GM13976 (cell line): ENCODE results near the gene WRAP73.

Experiments used
- DNase-seq: peaks from one replicate; pipeline ENCODE4 v3.0.0; 2012; ENCODE audit warnings: low spot score
- in situ Hi-C: fragments of 300-500 bp; cut with MboI; formaldehyde crosslinking; loops from one replicate; pipeline ENCODE4 v1.12.0; 2022; ENCODE audit warnings: low sequenced_read_pairs, mixed read lengths, inconsistent platforms; ENCODE audit not compliant: unreplicated experiment
- TF ChIP-seq, protein P1 (sequence below): IDR thresholded peaks from 2 replicates; pipeline ENCODE4 v1.5.1; 2012; ENCODE audit warnings: borderline replicate concordance, mild to moderate bottlenecking; ENCODE audit not compliant: insufficient read depth; ENCODE audit errors: extremely low read depth, missing control alignments, control extremely low read depth

The WRAP73 gene

GRCh38 chr1:3632716-3633343 lies 17.1 kb downstream of the WRAP73 start:
- in situ Hi-C loops: no loop called here
- no peak for DNase-seq
- TF ChIP-seq, protein P1, sequence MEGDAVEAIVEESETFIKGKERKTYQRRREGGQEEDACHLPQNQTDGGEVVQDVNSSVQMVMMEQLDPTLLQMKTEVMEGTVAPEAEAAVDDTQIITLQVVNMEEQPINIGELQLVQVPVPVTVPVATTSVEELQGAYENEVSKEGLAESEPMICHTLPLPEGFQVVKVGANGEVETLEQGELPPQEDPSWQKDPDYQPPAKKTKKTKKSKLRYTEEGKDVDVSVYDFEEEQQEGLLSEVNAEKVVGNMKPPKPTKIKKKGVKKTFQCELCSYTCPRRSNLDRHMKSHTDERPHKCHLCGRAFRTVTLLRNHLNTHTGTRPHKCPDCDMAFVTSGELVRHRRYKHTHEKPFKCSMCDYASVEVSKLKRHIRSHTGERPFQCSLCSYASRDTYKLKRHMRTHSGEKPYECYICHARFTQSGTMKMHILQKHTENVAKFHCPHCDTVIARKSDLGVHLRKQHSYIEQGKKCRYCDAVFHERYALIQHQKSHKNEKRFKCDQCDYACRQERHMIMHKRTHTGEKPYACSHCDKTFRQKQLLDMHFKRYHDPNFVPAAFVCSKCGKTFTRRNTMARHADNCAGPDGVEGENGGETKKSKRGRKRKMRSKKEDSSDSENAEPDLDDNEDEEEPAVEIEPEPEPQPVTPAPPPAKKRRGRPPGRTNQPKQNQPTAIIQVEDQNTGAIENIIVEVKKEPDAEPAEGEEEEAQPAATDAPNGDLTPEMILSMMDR: no peak

DNA sequence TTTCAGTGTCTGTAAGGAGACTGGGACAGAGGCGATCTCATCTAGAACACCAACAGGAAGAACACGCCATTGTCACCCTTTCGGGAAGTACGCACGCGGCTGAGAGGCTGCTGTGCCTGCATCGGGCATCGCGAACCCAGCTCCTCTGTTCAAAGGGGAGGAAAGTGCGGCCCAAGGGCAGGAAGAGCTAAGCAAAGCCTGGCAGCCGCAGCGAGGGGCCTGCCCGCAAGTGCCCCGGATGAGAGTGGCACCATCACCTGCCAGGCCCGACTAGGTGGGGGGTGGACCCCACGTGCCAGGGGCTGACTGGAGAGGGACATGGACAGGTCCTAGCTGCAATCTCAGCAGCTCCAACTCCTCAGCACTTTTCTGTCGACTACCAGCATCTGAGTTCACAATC lies 17.6 kb downstream of the WRAP73 start:
- in situ Hi-C loops: no loop called here
- DNase-seq: no peak
- TF ChIP-seq, protein P1: no peak

DNA sequence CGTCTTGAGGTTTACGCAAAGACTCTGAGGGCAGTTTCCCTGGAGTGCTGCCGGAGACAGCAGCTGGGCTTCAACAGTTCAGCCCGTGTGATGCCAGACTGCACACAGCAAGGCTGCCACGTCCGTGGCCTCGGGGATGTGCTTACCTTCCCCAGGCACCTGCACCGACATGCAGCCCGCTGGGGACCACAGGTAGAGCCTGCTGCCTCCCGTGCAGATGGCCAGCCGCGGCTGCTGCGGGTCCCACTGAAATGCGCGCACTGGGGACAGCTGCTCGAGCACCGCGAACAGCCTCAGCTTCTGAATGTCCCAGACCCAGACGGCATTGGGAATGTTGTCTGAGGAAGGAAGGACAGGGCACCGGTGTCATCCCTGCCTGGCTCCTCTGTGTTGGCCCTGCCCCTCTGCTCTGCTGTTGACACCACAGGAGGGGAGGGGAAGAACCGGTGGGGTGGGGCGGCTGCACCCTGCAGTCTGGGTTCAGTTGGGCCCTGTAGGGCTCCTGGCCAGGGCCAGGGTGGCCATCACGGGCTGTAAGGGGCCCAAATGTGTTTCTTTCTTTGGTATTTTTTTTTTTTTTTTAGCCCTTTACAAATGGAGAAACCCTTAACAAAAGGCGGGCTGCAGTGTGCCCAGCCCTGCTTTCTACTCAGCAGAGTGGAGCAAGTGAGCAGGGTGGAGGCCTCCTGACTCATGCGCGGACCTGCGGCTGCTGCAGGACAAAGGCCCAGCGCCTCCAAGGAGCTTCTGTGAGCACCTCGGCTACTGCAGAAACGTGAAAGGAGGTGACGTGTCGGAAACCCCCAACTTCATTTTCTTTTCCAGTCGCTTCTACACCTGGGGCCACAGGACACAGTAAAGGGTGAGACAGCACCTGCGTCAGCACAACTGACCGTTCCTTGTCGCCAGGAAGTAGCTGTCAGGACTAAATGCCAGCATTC lies 18.3 kb downstream of the WRAP73 start:
- in situ Hi-C loops: no loop called here
- TF ChIP-seq, protein P1: no peak
- no peak for DNase-seq

DNA sequence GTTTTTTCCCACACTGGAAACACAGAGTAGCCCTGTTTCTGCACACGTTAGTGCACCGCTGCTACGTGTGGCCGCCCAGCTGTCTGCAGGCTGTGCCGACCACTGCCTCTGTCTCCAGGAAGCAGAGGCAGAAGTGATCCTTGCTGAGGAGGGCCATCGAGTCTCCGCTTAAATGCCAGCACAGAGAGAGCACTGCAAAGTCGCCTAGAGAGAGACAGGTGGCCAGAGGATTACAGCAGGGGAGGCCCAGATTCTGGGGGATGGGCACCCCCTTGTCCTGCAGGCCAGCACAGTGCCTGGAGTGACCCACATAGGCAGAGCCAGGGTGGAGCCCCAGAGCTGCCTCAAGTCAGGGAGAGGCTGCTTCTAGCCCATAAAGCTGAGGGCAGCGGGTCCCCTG lies 19.0 kb downstream of the WRAP73 start:
- no peak for DNase-seq
- TF ChIP-seq, protein P1: no peak
- in situ Hi-C loops: no loop called here

DNA sequence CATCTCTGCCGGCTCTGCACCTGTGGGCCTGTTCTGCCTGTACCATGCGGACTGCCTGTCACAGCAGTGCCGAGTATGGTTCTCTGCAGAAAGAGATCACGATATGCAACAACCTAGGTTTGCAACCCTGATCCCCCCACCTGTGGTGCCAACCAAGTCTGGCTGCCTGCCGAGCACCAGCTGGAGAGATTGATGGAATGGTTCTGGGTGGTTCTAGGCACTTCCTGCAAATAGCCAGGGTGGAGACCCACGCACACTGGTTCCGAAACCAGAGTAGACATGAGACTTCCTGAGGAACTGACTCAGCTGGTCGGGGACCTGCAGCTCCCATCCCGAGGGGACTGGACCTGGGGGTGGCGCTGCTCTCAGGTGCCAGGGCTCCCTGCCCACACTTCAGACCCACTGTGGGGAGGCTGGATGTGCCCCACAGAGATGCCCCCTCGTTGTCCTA lies 19.7 kb downstream of the WRAP73 start:
- DNase-seq: no peak
- TF ChIP-seq, protein P1: no peak
- in situ Hi-C loops: no loop called here

DNA sequence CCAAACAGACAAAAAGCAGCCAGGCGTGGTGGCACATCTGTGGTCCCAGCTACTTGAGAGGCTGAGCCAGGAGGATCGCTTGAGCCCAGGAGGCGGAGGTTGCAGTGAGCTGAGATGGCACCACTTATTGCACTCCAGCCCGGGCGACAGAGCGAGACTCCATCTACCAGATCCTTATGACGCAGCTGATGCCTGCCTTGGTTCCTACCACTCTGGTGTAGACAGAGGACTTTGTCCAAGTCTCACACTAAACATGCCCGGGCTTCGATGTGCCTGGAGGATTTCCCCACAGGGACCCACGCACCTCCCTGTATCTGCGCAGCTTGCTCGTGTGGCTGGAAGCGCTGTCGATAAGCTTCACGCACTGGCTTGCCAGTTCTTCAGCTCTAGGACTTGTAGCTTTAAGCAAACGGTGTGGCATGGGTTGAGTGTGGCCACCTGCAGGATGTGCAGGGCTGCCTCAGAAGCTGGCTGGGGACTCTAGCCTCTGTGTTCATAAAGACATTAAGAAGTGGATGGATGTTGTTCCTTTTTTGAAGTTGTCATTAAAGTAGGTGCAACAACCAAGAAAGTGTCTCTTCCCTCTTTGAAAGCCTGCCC lies 20.2 kb downstream of the WRAP73 start:
- in situ Hi-C loops: no loop called here
- TF ChIP-seq, protein P1: no peak
- DNase-seq: no peak
